ENCODE measurements around the gene INSM1.

DNA sequence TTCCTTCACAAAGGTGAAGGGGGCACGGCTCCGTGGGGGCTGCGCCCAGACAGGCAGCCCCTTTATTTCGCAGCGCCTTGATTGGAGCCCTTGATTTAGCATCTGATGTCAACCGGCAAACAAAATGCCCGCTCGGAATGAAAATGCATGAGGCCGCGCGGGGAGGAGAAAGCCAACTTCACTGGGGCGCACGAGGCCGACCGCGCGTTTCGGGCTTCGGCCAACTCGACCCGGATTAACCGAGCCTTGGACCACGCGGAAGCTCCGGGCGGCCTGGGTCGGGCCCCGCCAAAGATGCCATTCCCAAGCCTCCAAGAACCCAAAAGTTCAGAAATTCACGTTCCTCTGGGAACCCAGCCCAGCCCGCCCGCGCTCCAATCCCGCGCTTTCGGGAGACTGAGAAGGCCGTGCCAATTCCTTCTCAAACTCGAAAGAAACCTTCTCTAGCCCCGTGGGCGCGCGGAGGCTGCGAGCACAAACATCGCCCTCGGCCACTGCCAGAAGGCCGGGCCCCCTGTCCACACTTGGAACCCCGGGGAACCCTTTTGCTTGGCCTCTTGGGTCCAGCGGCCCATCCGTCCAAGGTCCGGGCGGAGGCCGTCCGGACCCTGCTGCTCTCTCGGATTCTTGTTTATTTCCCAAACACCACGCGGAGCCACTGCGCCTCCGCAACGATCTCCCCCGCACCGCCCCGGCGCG is 879 bp upstream of the INSM1 start:
- TF ChIP-seq, protein P1, sequence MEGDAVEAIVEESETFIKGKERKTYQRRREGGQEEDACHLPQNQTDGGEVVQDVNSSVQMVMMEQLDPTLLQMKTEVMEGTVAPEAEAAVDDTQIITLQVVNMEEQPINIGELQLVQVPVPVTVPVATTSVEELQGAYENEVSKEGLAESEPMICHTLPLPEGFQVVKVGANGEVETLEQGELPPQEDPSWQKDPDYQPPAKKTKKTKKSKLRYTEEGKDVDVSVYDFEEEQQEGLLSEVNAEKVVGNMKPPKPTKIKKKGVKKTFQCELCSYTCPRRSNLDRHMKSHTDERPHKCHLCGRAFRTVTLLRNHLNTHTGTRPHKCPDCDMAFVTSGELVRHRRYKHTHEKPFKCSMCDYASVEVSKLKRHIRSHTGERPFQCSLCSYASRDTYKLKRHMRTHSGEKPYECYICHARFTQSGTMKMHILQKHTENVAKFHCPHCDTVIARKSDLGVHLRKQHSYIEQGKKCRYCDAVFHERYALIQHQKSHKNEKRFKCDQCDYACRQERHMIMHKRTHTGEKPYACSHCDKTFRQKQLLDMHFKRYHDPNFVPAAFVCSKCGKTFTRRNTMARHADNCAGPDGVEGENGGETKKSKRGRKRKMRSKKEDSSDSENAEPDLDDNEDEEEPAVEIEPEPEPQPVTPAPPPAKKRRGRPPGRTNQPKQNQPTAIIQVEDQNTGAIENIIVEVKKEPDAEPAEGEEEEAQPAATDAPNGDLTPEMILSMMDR (IDR thresholded peaks at IDR 0.05): no peak
- TF ChIP-seq POLR2A (IDR thresholded peaks at IDR 0.05): no peak

Measured in vagina (tissue), 2 donors.